HEK293 (cell line): ENCODE results near the gene WRNIP1.

ENCODE experiments used
- GFI1B ChIP-seq: fragments of 450-650 bp; formaldehyde crosslinking; IDR thresholded peaks from 2 replicates; pipeline ENCODE4 v1.5.1; 2016; ENCODE audit warnings: missing biosample characterization, missing genetic modification characterization
- KLF17 ChIP-seq: fragments of 450-650 bp; formaldehyde crosslinking; IDR thresholded peaks from 2 replicates; pipeline ENCODE4 v1.5.1; 2016; ENCODE audit warnings: missing biosample characterization, missing genetic modification characterization
- KLF8 ChIP-seq: fragments of 450-650 bp; formaldehyde crosslinking; IDR thresholded peaks from 2 replicates; pipeline ENCODE4 v1.5.1; 2016; ENCODE audit warnings: missing biosample characterization, missing genetic modification characterization
- PATZ1 ChIP-seq: fragments of 450-650 bp; formaldehyde crosslinking; IDR thresholded peaks from 2 replicates; pipeline ENCODE4 v1.5.1; 2016; ENCODE audit warnings: missing biosample characterization, missing genetic modification characterization
- PRDM6 ChIP-seq: fragments of 450-650 bp; formaldehyde crosslinking; IDR thresholded peaks from 2 replicates; pipeline ENCODE4 v1.5.1; 2017; ENCODE audit warnings: missing biosample characterization, missing genetic modification characterization
- REST ChIP-seq: fragments of 450-650 bp; formaldehyde crosslinking; IDR thresholded peaks from 2 replicates; pipeline ENCODE4 v1.5.1; 2016; ENCODE audit warnings: missing biosample characterization, missing genetic modification characterization
- SP3 ChIP-seq: fragments of 450-650 bp; formaldehyde crosslinking; IDR thresholded peaks from 2 replicates; pipeline ENCODE4 v1.5.1; 2016; ENCODE audit warnings: missing biosample characterization, missing genetic modification characterization
- ZBTB7A ChIP-seq: fragments of 450-650 bp; formaldehyde crosslinking; IDR thresholded peaks from 2 replicates; pipeline ENCODE4 v1.5.1; 2016; ENCODE audit warnings: low read depth, missing biosample characterization, missing genetic modification characterization
- ZEB2 ChIP-seq: fragments of 450-650 bp; formaldehyde crosslinking; IDR thresholded peaks from 2 replicates; pipeline ENCODE4 v1.5.1; 2016; ENCODE audit warnings: missing biosample characterization, missing genetic modification characterization
- ZFP69B ChIP-seq: fragments of 450-650 bp; formaldehyde crosslinking; IDR thresholded peaks from 2 replicates; pipeline ENCODE4 v1.5.1; 2016; ENCODE audit warnings: missing biosample characterization, missing genetic modification characterization
- ZNF121 ChIP-seq: fragments of 450-650 bp; formaldehyde crosslinking; IDR thresholded peaks from 2 replicates; pipeline ENCODE4 v1.5.1; 2016; ENCODE audit warnings: missing biosample characterization, missing genetic modification characterization
- ZNF157 ChIP-seq: fragments of 450-650 bp; formaldehyde crosslinking; IDR thresholded peaks from 2 replicates; pipeline ENCODE4 v1.5.1; 2016; ENCODE audit warnings: missing biosample characterization, missing genetic modification characterization
- ZNF174 ChIP-seq: fragments of 450-650 bp; formaldehyde crosslinking; IDR thresholded peaks from 2 replicates; pipeline ENCODE4 v1.5.0; 2017; ENCODE audit warnings: missing biosample characterization, mild to moderate bottlenecking, missing genetic modification characterization
- ZNF2 ChIP-seq: fragments of 450-650 bp; formaldehyde crosslinking; IDR thresholded peaks from 2 replicates; pipeline ENCODE4 v1.5.1; 2016; ENCODE audit warnings: missing biosample characterization, missing genetic modification characterization
- ZNF266 ChIP-seq: fragments of 450-650 bp; formaldehyde crosslinking; IDR thresholded peaks from 2 replicates; pipeline ENCODE4 v1.5.1; 2016; ENCODE audit warnings: missing biosample characterization, missing genetic modification characterization, low read depth
- ZNF335 ChIP-seq: fragments of 450-650 bp; formaldehyde crosslinking; conservative IDR thresholded peaks from 2 replicates; pipeline ENCODE4 v1.5.1; 2016; ENCODE audit warnings: missing biosample characterization, missing genetic modification characterization
- ZNF350 ChIP-seq: fragments of 450-650 bp; formaldehyde crosslinking; IDR thresholded peaks from 2 replicates; pipeline ENCODE4 v1.5.0; 2017; ENCODE audit warnings: missing biosample characterization, mild to moderate bottlenecking, missing genetic modification characterization
- ZNF366 ChIP-seq: fragments of 450-650 bp; formaldehyde crosslinking; conservative IDR thresholded peaks from 2 replicates; pipeline ENCODE4 v1.5.1; 2016; ENCODE audit warnings: missing biosample characterization, missing genetic modification characterization
- ZNF404 ChIP-seq: fragments of 450-650 bp; formaldehyde crosslinking; IDR thresholded peaks from 2 replicates; pipeline ENCODE4 v1.5.1; 2017; ENCODE audit warnings: missing biosample characterization, missing genetic modification characterization
- ZNF423 ChIP-seq: fragments of 450-650 bp; formaldehyde crosslinking; IDR thresholded peaks from 2 replicates; pipeline ENCODE4 v1.5.1; 2016; ENCODE audit warnings: missing biosample characterization, missing genetic modification characterization
- ZNF513 ChIP-seq: fragments of 450-650 bp; IDR thresholded peaks from 2 replicates; pipeline ENCODE4 v1.5.1; 2018; ENCODE audit warnings: missing biosample characterization, missing genetic modification characterization
- ZNF514 ChIP-seq: fragments of 450-650 bp; formaldehyde crosslinking; IDR thresholded peaks from 2 replicates; pipeline ENCODE4 v1.5.1; 2016; ENCODE audit warnings: missing biosample characterization, missing genetic modification characterization
- ZNF558 ChIP-seq: fragments of 450-650 bp; formaldehyde crosslinking; IDR thresholded peaks from 2 replicates; pipeline ENCODE4 v1.5.1; 2016; ENCODE audit warnings: missing biosample characterization, missing genetic modification characterization
- ZNF560 ChIP-seq: fragments of 450-650 bp; formaldehyde crosslinking; IDR thresholded peaks from 2 replicates; pipeline ENCODE4 v1.5.1; 2017; ENCODE audit warnings: missing biosample characterization, missing genetic modification characterization, borderline replicate concordance
- ZNF561 ChIP-seq: fragments of 450-650 bp; IDR thresholded peaks from 2 replicates; pipeline ENCODE4 v1.5.1; 2018; ENCODE audit warnings: missing biosample characterization, missing genetic modification characterization, borderline replicate concordance
- ZNF571 ChIP-seq: fragments of 450-650 bp; formaldehyde crosslinking; IDR thresholded peaks from 2 replicates; pipeline ENCODE4 v1.5.0; 2017; ENCODE audit warnings: missing biosample characterization, missing genetic modification characterization
- ZNF610 ChIP-seq: fragments of 450-650 bp; formaldehyde crosslinking; IDR thresholded peaks from 2 replicates; pipeline ENCODE4 v1.5.1; 2016; ENCODE audit warnings: missing biosample characterization, missing genetic modification characterization, borderline replicate concordance
- ZNF658 ChIP-seq: fragments of 450-650 bp; formaldehyde crosslinking; IDR thresholded peaks from 2 replicates; pipeline ENCODE4; 2016; ENCODE audit warnings: missing biosample characterization, missing genetic modification characterization
- ZNF664 ChIP-seq: fragments of 450-650 bp; formaldehyde crosslinking; IDR thresholded peaks from 2 replicates; pipeline ENCODE4 v1.5.1; 2016; ENCODE audit warnings: missing biosample characterization, missing genetic modification characterization
- ZNF670 ChIP-seq: fragments of 450-650 bp; formaldehyde crosslinking; IDR thresholded peaks from 2 replicates; pipeline ENCODE4 v1.5.1; 2016; ENCODE audit warnings: missing biosample characterization, missing genetic modification characterization, low read depth
- ZSCAN4 ChIP-seq: fragments of 450-650 bp; formaldehyde crosslinking; IDR thresholded peaks from 2 replicates; pipeline ENCODE4 v1.5.1; 2017; ENCODE audit warnings: missing biosample characterization, missing genetic modification characterization

The WRNIP1 gene

GRCh38 chr6:2791450-2791974, 26.3 kb downstream of the WRNIP1 start (continued):
- TF ChIP-seq REST (tag by site-specific recombination) (no peak), ZNF157 (no peak), ZNF561 (tag by site-specific recombination) (no peak), ZNF404 (tag by site-specific recombination) (no peak), ZNF266 (tag by site-specific recombination) (no peak), ZBTB7A (tag by site-specific recombination) (no peak), ZNF664 (tag by site-specific recombination) (no peak), ZNF174 (tag by site-specific recombination) (no peak), PATZ1 (no peak), ZNF513 (tag by site-specific recombination) (no peak), KLF17 (tag by site-specific recombination) (no peak), ZNF610 (tag by site-specific recombination) (no peak), ZNF2 (tag by site-specific recombination) (0 out of 2 replicates have a peak, but pooled peaks have one; percentile 6), ZNF670 (no peak), ZNF121 (tag by site-specific recombination) (no peak), KLF8 (tag by site-specific recombination) (no peak), ZNF558 (no peak), ZFP69B (tag by site-specific recombination) (no peak), ZNF658 (tag by site-specific recombination) (no peak), ZNF335 (tag by site-specific recombination) (0 out of 2 replicates have a peak, but pooled peaks have one; percentile 10), ZNF560 (tag by site-specific recombination) (no peak), PRDM6 (tag by site-specific recombination) (peak; percentile 22; the same call in 1 of the 2 replicates), SP3 (tag by site-specific recombination) (no peak), ZNF514 (tag by site-specific recombination) (no peak), ZSCAN4 (tag by site-specific recombination) (peak; percentile 86), ZNF571 (tag by site-specific recombination) (no peak), GFI1B (no peak), ZEB2 (tag by site-specific recombination) (0 out of 2 replicates have a peak, but pooled peaks have one; percentile 4), ZNF350 (tag by site-specific recombination) (no peak), ZNF423 (no peak), ZNF366 (tag by site-specific recombination) (0 out of 2 replicates have a peak, but pooled peaks have one; percentile 4)
